ENCODE measurements around the gene EPHB1.
"Not testable (repeated sequence)": the region's sequence is repeated elsewhere in the genome, so short reads cannot be mapped to it uniquely, and the experiment has no call there.

Gene EPHB1

GRCh38 chr3:134970895-134971294 is 175.8 kb downstream of the EPHB1 start:
- no peak for DNase-seq (ENCODE audit: extremely low read depth, low read depth)
- no peak overlapping the region for H3K4me3 ChIP-seq (replicated peaks; ENCODE audit: low read depth, low read length)
- TF ChIP-seq CTCF (IDR thresholded peaks at IDR 0.05; ENCODE audit: low read depth, low read length, missing control alignments) = no peak

DNA sequence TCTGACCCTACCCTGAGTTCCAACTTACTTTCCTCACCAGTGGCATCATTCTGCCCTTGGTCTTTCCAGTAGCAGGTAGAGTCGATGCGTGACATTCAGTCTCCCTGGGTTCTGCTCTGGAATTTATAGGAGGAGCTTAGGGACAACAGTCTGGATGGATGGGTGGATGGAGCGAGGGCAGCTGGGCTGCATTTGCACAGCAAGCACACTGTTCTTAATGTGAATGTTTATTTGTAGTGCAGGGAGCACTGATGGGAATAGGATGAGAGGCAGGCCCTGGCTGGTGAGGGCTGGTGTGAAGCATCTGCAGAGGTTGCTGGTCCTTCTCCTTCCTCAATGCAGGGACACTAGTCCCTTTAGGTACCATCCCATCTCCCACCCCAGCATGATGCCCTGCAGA is 176.2 kb downstream of the EPHB1 start:
- DNase-seq (ENCODE audit: extremely low read depth, low read depth) = no peak
- no peak overlapping the region for H3K4me3 ChIP-seq (replicated peaks; ENCODE audit: low read depth, low read length)
- no peak for TF ChIP-seq CTCF (IDR thresholded peaks at IDR 0.05; ENCODE audit: low read depth, low read length, missing control alignments)

GRCh38 chr3:134971907-134972306 is 176.8 kb downstream of the EPHB1 start:
- not testable (repeated sequence) for H3K4me3 ChIP-seq (replicated peaks; ENCODE audit: low read depth, low read length); DNase-seq (ENCODE audit: extremely low read depth, low read depth)

GRCh38 chr3:134972836-134973455 is 177.9 kb downstream of the EPHB1 start:
- TF ChIP-seq CTCF (IDR thresholded peaks at IDR 0.05; ENCODE audit: low read depth, low read length, missing control alignments) = no peak
- no peak overlapping the region for H3K4me3 ChIP-seq (replicated peaks; ENCODE audit: low read depth, low read length)
- DNase-seq (ENCODE audit: extremely low read depth, low read depth) = no peak

DNA sequence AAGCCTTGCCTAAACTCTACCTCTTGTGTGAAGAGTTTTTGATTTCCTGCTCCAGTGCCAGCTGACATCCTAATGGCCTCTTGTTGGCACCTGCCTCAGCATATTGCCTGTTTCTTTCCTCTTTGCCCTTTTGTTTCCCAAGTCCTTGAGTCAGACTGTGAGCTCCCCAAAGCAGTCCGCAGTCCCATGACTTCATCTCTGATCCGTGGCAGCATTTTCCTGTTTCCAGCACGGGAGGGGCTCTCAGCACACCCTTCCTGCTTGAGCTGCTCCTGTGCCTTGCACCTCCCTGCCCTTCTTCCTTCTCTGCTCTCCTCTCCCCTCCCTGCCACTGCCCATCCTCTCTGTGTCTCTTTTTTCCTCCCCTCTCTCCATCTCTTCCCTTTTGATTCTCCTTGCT is 179.6 kb downstream of the EPHB1 start:
- no peak for TF ChIP-seq CTCF (IDR thresholded peaks at IDR 0.05; ENCODE audit: low read depth, low read length, missing control alignments)
- no peak for DNase-seq (ENCODE audit: extremely low read depth, low read depth)
- H3K4me3 ChIP-seq (replicated peaks; ENCODE audit: low read depth, low read length) = no peak overlapping the region

DNA sequence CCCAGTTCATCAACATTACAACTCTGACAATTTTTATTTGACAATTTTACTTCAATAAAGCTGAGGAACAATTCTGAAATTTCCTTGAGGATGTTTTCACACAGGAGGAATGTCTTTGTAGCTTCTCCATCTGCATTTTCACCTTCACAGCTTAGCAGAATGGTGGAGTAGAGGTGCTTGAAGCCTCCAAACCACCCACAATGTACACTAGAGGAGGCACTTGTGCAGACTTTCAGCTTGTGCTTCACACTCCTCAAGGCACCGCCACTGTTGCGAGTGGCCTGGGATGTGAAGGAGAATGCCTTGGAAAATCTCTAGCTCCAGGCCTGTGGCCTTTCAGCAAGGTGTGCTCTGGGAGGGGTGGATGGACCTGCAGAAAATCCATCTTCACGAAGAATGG is 181.9 kb downstream of the EPHB1 start:
- H3K4me3 ChIP-seq (replicated peaks; ENCODE audit: low read depth, low read length) = no peak overlapping the region
- no peak for TF ChIP-seq CTCF (IDR thresholded peaks at IDR 0.05; ENCODE audit: low read depth, low read length, missing control alignments)
- no peak for DNase-seq (ENCODE audit: extremely low read depth, low read depth)

DNA sequence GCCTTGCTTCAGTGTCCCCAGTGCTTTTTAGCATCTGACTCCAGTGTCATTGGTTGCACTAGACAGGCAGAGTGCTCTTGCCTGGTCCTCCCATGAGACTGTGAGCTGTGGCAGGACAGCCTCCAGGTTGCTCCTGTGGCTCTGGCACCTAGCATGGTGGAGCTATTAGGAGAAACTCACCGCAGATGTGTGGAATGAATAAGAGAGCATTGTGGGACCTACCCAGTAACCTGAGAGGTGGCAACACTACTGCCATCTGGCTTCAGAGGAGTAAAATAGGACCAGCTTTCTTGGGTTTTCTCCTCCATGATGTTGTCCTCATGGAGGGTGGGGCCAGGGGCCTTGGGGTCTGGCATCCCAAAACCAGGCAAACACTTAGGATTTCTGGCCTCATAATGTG is 183.6 kb downstream of the EPHB1 start:
- no peak for DNase-seq (ENCODE audit: extremely low read depth, low read depth)
- H3K4me3 ChIP-seq (replicated peaks; ENCODE audit: low read depth, low read length) = no peak overlapping the region
- no peak for TF ChIP-seq CTCF (IDR thresholded peaks at IDR 0.05; ENCODE audit: low read depth, low read length, missing control alignments)
